ENCODE data around the gene NOS1. TPM values are rescaled to one million over a fixed set of nuclear protein-coding genes. Genes with fewer than 3 reads are reported as not detected.

NOS1 gene
- total and polyA plus RNA-seq, 2 of the 8 experiments (the other 6 are each of a cell fraction or from before 2014, with no cell fraction given) = 1.5 to 2.0 TPM

GRCh38 chr12:117171499-117172162 lies 189.8 kb downstream of the NOS1 start (continued):
- TF ChIP-seq, protein P1, sequence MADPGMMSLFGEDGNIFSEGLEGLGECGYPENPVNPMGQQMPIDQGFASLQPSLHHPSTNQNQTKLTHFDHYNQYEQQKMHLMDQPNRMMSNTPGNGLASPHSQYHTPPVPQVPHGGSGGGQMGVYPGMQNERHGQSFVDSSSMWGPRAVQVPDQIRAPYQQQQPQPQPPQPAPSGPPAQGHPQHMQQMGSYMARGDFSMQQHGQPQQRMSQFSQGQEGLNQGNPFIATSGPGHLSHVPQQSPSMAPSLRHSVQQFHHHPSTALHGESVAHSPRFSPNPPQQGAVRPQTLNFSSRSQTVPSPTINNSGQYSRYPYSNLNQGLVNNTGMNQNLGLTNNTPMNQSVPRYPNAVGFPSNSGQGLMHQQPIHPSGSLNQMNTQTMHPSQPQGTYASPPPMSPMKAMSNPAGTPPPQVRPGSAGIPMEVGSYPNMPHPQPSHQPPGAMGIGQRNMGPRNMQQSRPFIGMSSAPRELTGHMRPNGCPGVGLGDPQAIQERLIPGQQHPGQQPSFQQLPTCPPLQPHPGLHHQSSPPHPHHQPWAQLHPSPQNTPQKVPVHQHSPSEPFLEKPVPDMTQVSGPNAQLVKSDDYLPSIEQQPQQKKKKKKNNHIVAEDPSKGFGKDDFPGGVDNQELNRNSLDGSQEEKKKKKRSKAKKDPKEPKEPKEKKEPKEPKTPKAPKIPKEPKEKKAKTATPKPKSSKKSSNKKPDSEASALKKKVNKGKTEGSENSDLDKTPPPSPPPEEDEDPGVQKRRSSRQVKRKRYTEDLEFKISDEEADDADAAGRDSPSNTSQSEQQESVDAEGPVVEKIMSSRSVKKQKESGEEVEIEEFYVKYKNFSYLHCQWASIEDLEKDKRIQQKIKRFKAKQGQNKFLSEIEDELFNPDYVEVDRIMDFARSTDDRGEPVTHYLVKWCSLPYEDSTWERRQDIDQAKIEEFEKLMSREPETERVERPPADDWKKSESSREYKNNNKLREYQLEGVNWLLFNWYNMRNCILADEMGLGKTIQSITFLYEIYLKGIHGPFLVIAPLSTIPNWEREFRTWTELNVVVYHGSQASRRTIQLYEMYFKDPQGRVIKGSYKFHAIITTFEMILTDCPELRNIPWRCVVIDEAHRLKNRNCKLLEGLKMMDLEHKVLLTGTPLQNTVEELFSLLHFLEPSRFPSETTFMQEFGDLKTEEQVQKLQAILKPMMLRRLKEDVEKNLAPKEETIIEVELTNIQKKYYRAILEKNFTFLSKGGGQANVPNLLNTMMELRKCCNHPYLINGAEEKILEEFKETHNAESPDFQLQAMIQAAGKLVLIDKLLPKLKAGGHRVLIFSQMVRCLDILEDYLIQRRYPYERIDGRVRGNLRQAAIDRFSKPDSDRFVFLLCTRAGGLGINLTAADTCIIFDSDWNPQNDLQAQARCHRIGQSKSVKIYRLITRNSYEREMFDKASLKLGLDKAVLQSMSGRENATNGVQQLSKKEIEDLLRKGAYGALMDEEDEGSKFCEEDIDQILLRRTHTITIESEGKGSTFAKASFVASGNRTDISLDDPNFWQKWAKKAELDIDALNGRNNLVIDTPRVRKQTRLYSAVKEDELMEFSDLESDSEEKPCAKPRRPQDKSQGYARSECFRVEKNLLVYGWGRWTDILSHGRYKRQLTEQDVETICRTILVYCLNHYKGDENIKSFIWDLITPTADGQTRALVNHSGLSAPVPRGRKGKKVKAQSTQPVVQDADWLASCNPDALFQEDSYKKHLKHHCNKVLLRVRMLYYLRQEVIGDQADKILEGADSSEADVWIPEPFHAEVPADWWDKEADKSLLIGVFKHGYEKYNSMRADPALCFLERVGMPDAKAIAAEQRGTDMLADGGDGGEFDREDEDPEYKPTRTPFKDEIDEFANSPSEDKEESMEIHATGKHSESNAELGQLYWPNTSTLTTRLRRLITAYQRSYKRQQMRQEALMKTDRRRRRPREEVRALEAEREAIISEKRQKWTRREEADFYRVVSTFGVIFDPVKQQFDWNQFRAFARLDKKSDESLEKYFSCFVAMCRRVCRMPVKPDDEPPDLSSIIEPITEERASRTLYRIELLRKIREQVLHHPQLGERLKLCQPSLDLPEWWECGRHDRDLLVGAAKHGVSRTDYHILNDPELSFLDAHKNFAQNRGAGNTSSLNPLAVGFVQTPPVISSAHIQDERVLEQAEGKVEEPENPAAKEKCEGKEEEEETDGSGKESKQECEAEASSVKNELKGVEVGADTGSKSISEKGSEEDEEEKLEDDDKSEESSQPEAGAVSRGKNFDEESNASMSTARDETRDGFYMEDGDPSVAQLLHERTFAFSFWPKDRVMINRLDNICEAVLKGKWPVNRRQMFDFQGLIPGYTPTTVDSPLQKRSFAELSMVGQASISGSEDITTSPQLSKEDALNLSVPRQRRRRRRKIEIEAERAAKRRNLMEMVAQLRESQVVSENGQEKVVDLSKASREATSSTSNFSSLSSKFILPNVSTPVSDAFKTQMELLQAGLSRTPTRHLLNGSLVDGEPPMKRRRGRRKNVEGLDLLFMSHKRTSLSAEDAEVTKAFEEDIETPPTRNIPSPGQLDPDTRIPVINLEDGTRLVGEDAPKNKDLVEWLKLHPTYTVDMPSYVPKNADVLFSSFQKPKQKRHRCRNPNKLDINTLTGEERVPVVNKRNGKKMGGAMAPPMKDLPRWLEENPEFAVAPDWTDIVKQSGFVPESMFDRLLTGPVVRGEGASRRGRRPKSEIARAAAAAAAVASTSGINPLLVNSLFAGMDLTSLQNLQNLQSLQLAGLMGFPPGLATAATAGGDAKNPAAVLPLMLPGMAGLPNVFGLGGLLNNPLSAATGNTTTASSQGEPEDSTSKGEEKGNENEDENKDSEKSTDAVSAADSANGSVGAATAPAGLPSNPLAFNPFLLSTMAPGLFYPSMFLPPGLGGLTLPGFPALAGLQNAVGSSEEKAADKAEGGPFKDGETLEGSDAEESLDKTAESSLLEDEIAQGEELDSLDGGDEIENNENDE (IDR thresholded peaks at IDR 0.05; ENCODE audit: insufficient replicate concordance, low read length) = no peak
- TF ChIP-seq KDM1A (IDR thresholded peaks at IDR 0.05; ENCODE audit: borderline replicate concordance, low read length) (no peak), EP300 (IDR thresholded peaks at IDR 0.05; ENCODE audit: borderline replicate concordance in 1 of 2, low read depth in 2 of 2, low read length in 2 of 2) (no peak), RNF2 (IDR thresholded peaks at IDR 0.05; ENCODE audit: borderline replicate concordance, low read depth, low read length, missing control alignments, poor library complexity, severe bottlenecking) (no peak), HDAC2 (IDR thresholded peaks at IDR 0.05; ENCODE audit: borderline replicate concordance in 1 of 2, low read depth in 2 of 2, low read length in 2 of 2) (no peak), CBX8 (IDR thresholded peaks at IDR 0.05; ENCODE audit: borderline replicate concordance, low read depth, low read length) (no peak)

Measured in H1 (cell line).